WI38 (cell line): ENCODE results near the gene CACTIN.

ENCODE experiments used
- H3K4me3 ChIP-seq: 2 replicates; pipeline ENCODE4 v1.5.1; 2011; ENCODE audit warnings: low read depth, mild to moderate bottlenecking, control low read depth, low read length
- CTCF ChIP-seq: IDR thresholded peaks from 2 replicates; pipeline ENCODE4 v1.5.1; 2012; ENCODE audit warnings: low read depth, mild to moderate bottlenecking, control low read depth, low read length

CACTIN gene

DNA sequence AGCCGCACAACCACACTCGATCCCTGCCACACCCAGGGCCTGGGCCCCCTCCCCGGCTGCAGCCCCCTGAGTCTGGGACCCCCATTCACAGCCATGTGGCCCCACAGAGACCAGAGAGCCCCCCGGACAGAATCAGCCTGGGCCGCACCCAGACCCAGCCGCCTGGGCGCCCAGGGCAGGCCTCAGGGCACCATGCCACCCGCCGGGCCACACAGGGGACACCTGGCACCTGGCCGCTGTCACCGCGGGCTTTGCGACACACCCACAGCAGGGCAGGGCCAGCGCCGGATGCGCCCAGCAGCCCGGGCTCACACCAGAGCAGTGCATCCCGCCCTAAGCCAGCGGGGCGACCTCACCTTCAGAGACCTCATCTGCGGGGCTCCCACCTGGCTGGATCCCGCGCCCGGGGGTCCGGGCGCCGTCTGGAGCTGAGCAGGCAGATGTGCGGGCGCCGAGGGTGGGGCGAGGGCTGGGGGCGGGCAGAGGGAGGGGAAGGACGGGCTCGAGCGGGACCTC is 20.4 kb downstream of the CACTIN start:
- peak overlapping the region; percentile 58 for H3K4me3 ChIP-seq
- TF ChIP-seq CTCF = no peak

DNA sequence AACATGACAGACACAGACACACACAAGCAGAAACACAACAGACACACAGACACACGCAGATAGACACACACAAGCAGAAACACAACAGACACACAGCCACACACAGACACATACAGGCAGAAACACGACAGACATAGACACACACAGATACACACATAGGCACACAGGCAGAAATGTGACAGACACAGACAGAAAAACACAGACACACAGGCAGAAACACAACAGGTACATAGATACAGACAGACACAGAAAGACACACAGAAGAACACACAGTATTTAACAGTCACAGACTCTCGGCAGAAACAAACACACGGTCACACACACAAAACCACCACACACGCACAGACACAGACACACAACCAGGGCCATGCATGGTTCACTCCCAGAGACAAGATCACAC is 20.8 kb downstream of the CACTIN start:
- peak overlapping the region; percentile 58 for H3K4me3 ChIP-seq
- TF ChIP-seq CTCF = no peak

- H3K4me3 ChIP-seq = no peak overlapping the region; the same call in 1 of the 2 replicates
Observed at GRCh38 chr19:3605361-3605760, 21.2 kb downstream of the CACTIN start.

DNA sequence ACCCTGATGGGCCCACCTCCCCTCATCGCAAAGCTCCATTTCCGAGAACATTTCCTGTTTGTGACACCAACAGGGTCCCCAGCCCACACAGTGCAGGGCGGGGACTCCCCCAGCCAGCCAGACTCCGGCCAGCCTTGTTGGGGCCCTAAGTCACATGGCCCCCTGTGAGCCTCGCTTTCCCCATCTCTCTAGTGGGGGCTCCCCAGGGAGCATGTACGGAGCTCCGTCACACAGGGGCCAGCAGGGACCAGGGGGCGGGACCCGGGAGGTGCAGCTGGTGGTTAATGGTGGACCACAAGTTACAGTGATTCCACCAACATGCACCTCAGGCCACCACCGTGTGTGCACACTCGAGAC is 21.6 kb downstream of the CACTIN start:
- no peak overlapping the region for H3K4me3 ChIP-seq
- no peak for TF ChIP-seq CTCF

More at GRCh38 chr19:3605361-3605760, 21.2 kb downstream of the CACTIN start:
- no peak for TF ChIP-seq CTCF

GRCh38 chr19:3604227-3604986 is 22.2 kb downstream of the CACTIN start:
- TF ChIP-seq CTCF = no peak
- H3K4me3 ChIP-seq = no peak overlapping the region

GRCh38 chr19:3603121-3603811 is 23.3 kb downstream of the CACTIN start:
- no peak for TF ChIP-seq CTCF
- H3K4me3 ChIP-seq = no peak overlapping the region

DNA sequence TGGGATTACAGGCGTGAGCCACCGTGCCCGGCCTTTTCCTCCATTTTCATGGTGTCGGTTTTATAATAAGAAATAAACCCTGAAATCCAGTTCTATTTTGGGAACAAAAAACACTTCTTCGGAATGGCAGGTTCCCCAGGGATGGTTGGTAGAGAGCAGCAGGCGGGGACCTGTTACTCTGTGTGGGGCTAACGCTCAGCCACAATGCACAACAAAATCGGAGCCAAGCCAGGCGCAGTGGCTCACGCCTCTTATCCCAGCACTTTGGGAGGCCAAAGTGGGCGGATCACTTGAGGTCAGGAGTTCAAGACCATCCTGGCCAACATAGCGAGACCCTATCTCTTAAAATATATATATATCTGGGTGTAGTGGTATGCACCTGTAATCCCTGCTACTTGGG is 25.6 kb downstream of the CACTIN start:
- TF ChIP-seq CTCF = no peak

More for the DNA sequence above, 25.6 kb downstream of the CACTIN start:
- H3K4me3 ChIP-seq = no peak overlapping the region
